Measurements from ENCODE around the gene UHRF1. TPM values are rescaled to one million over a fixed set of nuclear protein-coding genes. Genes with fewer than 3 reads are reported as not detected.

Gene UHRF1
- total and polyA plus RNA-seq, 2 of the 13 experiments (the other 11 are each of a cell fraction or from before 2014, with no cell fraction given): 6.8 to 78.4 TPM

DNA sequence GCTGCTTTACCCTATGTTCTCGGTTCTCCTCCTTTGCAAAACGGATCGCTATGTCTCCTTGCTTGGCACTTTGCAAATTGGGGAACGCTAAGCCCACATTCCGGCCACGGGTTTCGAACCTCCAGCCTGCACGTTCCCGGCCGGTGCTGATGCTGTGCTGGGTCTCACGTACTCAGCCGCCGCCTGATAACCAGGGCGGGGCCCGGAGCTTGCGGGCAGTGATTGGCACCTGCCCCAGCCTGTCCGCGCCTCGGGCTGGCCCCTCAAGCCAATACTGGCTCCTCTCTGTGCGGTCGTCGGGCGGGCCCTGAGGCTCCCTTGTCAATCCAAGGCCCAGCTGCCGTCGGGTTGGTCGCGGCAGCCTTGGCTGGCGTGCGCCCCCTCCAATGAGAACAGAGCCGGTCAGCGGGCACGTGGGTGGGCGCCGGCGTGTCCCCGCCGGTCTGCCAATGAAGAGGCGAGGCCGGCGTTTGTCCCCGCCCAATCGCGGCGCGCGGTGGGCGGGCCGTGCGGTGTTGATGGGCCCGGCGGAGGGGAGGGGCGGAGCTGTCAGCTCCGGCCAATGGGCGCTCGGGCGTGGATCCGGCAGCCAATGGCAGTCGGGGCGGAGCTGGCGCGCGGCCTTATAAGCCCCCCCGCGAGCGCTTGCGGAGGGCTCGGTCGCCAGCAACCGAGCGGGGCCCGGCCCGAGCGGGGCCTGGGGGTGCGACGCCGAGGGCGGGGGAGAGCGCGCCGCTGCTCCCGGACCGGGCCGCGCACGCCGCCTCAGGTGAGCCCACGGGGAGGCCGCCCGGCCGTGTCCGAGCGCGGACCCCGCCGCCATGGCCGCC lies 59.4 kb downstream of the UHRF1 start, which contains the start of gene KDM4B (continued):
- TF ChIP-seq, protein P1, sequence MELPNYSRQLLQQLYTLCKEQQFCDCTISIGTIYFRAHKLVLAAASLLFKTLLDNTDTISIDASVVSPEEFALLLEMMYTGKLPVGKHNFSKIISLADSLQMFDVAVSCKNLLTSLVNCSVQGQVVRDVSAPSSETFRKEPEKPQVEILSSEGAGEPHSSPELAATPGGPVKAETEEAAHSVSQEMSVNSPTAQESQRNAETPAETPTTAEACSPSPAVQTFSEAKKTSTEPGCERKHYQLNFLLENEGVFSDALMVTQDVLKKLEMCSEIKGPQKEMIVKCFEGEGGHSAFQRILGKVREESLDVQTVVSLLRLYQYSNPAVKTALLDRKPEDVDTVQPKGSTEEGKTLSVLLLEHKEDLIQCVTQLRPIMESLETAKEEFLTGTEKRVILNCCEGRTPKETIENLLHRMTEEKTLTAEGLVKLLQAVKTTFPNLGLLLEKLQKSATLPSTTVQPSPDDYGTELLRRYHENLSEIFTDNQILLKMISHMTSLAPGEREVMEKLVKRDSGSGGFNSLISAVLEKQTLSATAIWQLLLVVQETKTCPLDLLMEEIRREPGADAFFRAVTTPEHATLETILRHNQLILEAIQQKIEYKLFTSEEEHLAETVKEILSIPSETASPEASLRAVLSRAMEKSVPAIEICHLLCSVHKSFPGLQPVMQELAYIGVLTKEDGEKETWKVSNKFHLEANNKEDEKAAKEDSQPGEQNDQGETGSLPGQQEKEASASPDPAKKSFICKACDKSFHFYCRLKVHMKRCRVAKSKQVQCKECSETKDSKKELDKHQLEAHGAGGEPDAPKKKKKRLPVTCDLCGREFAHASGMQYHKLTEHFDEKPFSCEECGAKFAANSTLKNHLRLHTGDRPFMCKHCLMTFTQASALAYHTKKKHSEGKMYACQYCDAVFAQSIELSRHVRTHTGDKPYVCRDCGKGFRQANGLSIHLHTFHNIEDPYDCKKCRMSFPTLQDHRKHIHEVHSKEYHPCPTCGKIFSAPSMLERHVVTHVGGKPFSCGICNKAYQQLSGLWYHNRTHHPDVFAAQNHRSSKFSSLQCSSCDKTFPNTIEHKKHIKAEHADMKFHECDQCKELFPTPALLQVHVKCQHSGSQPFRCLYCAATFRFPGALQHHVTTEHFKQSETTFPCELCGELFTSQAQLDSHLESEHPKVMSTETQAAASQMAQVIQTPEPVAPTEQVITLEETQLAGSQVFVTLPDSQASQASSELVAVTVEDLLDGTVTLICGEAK (IDR thresholded peaks at IDR 0.05): no peak
- TF ChIP-seq, protein P1 (CRISPR knock-in tag; IDR thresholded peaks at IDR 0.05): no peak
- TF ChIP-seq ZNF20 (CRISPR knock-in tag; IDR thresholded peaks at IDR 0.05) (no peak), ZNF530 (CRISPR knock-in tag; IDR thresholded peaks at IDR 0.05; ENCODE audit: low read depth) (no peak), ZNF557 (CRISPR knock-in tag; IDR thresholded peaks at IDR 0.05) (no peak), ZNF333 (CRISPR knock-in tag; IDR thresholded peaks at IDR 0.05; ENCODE audit: borderline replicate concordance) (no peak; the same call in 1 of the 2 replicates), PTBP1 (IDR thresholded peaks at IDR 0.05; ENCODE audit: low read depth, low read length, poor library complexity, severe bottlenecking) (no peak), ZNF235 (CRISPR knock-in tag; IDR thresholded peaks at IDR 0.05; ENCODE audit: borderline replicate concordance) (no peak), LCORL (IDR thresholded peaks at IDR 0.05) (no peak), LCORL (CRISPR knock-in tag; IDR thresholded peaks at IDR 0.05) (peak; percentile 63; the same call in 1 of the 2 replicates)
- TF ChIP-seq, protein P2, sequence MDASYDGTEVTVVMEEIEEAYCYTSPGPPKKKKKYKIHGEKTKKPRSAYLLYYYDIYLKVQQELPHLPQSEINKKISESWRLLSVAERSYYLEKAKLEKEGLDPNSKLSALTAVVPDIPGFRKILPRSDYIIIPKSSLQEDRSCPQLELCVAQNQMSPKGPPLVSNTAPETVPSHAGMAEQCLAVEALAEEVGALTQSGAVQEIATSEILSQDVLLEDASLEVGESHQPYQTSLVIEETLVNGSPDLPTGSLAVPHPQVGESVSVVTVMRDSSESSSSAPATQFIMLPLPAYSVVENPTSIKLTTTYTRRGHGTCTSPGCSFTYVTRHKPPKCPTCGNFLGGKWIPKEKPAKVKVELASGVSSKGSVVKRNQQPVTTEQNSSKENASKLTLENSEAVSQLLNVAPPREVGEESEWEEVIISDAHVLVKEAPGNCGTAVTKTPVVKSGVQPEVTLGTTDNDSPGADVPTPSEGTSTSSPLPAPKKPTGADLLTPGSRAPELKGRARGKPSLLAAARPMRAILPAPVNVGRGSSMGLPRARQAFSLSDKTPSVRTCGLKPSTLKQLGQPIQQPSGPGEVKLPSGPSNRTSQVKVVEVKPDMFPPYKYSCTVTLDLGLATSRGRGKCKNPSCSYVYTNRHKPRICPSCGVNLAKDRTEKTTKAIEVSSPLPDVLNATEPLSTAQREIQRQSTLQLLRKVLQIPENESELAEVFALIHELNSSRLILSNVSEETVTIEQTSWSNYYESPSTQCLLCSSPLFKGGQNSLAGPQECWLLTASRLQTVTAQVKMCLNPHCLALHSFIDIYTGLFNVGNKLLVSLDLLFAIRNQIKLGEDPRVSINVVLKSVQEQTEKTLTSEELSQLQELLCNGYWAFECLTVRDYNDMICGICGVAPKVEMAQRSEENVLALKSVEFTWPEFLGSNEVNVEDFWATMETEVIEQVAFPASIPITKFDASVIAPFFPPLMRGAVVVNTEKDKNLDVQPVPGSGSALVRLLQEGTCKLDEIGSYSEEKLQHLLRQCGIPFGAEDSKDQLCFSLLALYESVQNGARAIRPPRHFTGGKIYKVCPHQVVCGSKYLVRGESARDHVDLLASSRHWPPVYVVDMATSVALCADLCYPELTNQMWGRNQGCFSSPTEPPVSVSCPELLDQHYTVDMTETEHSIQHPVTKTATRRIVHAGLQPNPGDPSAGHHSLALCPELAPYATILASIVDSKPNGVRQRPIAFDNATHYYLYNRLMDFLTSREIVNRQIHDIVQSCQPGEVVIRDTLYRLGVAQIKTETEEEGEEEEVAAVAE (CRISPR knock-in tag; IDR thresholded peaks at IDR 0.05; ENCODE audit: borderline replicate concordance): peak; percentile 67; the same call in 1 of the 2 replicates
- TF ChIP-seq, protein P3, sequence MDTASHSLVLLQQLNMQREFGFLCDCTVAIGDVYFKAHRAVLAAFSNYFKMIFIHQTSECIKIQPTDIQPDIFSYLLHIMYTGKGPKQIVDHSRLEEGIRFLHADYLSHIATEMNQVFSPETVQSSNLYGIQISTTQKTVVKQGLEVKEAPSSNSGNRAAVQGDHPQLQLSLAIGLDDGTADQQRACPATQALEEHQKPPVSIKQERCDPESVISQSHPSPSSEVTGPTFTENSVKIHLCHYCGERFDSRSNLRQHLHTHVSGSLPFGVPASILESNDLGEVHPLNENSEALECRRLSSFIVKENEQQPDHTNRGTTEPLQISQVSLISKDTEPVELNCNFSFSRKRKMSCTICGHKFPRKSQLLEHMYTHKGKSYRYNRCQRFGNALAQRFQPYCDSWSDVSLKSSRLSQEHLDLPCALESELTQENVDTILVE (CRISPR knock-in tag; IDR thresholded peaks at IDR 0.05): no peak; the same call in 1 of the 2 replicates
- TF ChIP-seq, protein P4, sequence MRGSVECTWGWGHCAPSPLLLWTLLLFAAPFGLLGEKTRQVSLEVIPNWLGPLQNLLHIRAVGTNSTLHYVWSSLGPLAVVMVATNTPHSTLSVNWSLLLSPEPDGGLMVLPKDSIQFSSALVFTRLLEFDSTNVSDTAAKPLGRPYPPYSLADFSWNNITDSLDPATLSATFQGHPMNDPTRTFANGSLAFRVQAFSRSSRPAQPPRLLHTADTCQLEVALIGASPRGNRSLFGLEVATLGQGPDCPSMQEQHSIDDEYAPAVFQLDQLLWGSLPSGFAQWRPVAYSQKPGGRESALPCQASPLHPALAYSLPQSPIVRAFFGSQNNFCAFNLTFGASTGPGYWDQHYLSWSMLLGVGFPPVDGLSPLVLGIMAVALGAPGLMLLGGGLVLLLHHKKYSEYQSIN (CRISPR knock-in tag; IDR thresholded peaks at IDR 0.05; ENCODE audit: borderline replicate concordance): no peak
